NOMO-1 treated with DMSO at 0.1 percent for 48 hours (cell line): ENCODE measurements around the gene NUDT12.

Experiments used
- DNase-seq: peaks from one replicate; lab custom pipeline; 2025; ENCODE audit not compliant: unreplicated experiment; lab: John Stamatoyannopoulos, UW

Gene NUDT12

DNA sequence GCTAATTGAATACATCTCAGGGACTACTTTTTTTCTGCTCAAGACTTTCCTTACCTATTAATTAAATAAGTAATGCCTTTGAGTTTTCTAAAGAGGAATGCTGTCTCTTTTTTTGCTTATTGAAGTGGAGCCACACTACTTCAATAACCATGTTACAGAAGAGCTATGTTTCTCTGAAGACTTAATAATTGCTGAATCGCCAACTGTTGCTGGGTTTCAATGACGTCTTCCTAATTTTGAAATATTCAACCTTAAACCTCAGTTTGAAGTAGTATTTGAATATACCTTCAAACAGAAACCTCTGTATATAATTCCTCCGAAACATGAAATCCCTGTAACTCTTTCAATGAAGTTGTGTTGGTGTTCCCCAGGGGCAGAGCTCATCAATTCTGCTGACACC is 21.0 kb downstream of the NUDT12 start:
- no peak for DNase-seq

DNA sequence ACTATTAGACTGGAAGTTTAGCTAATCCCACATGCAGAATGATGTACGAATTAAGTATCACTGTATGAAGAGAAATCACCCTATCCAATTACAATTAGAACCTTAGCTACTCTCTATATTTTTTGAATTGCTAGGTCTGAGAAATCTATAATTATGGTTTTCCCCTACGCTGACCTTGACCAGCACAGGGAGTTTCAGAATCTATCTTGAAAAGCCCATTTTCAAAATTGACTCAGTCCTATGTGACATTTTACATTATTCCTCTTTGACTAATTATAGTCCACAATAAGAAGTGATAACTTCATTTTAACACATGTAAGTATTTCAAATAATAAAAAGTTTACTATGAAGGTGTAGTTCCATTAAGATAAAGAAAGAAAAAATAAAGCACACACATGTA is 21.5 kb downstream of the NUDT12 start:
- no peak for DNase-seq

DNA sequence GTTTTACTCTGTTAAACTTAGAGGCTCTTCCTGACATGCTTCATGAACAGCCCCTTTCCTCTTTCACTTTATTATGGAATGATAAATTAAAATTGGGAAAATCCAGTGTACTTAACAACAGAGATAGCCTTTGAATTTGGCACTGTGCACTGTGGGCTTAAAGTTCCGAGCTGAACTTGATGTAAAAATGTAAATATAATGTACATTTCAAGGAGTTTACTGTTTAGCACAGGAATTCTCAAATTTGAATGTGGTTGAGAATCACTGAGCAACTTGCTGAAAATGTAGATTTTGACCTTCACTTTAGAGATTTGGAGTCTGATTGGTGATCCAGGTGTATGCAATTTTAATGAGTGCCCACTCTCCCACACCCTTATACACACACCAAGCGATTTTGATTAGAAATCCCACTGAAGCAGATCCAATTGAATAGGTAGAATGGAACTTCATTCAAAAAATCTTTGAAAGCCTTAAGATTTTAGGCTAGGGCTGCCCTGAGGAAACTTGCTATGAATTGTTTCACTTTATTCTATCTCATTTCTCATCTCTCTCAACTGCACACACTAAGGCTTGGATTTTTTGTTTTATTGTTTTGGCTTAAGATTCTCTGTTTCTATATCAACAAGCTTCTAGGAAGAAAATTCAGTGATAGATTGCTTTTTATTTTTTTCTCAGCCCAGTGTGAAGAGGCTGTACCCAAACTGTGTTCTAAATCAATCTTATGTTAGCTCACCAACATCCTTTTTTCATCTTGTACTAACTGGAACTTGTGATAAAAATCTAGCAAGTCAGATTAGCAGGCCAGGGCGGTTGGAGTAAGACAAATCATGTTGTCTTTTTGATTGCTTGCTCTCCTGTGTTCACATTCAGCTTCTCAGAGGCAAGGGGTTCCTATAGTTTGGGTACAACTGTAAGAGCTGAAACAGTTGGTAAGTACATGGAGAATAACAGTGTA is 22.9 kb downstream of the NUDT12 start:
- DNase-seq = no peak

DNA sequence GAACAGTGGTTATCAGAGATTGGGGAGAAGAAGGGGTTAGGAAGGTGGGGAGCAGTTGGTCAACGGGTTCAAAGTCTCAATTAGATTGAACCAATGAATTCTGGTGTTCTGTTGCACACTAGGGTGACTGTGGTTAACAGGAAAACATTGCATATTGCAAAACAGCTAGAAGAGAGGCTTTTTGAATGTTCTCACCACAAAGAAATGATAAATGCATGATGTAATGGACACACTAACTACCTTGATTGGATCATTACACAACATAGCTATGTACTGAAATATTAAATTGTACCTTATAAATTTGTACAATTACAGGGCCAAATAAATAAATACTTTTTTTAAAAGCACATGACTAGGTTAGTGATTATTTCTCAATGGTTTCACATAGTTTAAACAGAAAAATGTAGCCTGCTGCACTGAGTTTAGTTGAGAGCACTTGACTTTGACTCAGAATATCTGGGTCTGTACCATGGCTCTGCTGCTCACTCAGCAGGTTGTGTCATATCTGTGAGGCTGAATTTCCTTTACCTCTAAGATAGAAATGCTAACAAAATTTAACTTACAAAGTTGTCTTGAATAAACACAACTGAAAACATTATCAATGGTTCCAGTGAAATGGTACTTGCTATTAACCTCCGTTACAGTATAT is 30.4 kb downstream of the NUDT12 start:
- DNase-seq = no peak

DNA sequence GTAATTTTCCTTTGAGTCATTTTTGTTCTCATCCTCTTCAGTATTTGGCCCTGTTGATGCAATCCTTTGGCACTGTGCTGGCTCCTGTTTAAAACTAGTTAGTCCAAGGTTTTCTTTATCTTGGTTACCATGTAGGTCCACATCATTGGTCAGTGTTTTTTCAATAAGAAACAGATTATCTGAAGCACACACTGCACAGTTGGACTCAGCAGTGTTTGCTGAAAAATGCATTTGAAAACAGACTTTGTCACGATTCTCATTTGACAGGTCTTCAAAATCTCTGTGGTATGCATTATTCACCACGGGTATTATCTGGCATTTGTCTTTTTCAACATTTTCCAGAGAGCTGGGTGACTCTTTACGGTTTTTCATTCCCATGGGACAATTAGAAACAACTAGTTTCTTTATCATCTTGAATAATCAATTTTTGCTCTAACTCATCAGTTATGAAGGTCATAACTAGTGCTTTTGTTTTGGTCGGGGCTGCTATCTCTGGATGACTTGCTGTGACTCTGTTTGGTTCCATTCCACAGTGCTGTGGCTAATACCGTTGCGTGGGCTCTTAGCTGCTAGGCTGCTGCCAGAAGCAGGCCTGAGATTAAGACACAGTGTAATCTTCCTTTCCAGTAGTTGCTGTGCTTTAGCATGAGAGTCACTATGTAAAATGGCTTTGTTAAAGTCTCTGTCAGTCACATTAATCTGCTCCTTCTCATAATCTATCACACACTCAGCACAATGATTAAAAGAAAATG is 36.2 kb downstream of the NUDT12 start:
- no peak for DNase-seq

DNA sequence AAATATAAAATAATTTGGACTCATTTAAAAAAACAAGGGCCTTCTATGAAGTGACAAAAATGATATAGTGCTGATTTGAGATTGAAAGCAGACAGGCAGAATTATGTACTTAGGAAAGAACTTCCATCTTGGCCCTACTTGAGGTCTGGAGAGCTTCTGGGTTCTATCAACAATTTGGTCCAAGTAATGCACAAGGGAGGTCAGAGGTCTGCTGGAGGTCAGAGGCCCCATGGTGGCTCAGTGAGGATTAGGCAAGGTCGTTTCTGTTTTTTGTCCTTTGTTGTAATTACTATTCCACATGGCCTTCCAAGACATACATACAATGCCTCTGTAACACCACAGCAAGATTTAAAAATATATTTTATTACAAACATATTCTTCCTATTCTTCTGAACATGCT is 37.2 kb downstream of the NUDT12 start:
- DNase-seq = no peak

DNA sequence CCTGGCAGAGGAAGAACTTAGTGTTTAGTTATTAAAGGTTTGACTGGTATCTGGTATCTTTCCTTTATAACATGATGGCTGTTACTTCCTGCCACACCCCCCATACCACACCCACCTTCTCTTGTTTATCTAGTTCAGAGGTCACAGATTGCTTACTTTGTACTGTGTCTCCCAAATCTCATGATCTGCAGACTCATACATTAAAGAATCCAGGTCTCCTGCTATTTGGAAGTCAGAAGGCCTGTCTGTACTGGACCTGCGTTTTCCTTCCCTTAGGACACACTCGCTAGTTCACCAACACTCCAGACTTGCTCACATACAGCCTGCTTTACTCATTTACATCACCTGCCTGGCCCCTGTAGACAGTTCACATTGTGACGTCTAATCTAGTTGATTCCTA is 39.3 kb downstream of the NUDT12 start:
- no peak for DNase-seq

DNA sequence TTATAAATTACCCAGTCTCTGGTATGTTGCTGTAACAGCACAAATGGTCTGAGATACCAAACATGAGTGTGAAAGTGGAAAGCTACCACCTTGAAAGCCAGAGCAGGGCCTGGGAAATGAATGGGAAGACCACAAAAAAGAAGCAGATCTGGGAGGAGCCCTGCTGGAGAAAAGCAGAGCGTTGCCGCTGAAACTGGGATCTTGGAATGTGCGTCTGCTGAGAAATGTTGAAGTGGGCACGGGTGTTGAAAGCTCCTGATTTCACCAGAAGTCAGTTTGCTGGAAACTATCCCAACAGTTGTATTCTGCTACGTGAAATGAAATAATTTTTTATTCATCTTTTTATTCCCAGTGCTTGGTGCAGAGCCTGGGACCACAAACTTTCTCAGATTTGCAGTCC is 40.0 kb downstream of the NUDT12 start:
- DNase-seq = no peak

DNA sequence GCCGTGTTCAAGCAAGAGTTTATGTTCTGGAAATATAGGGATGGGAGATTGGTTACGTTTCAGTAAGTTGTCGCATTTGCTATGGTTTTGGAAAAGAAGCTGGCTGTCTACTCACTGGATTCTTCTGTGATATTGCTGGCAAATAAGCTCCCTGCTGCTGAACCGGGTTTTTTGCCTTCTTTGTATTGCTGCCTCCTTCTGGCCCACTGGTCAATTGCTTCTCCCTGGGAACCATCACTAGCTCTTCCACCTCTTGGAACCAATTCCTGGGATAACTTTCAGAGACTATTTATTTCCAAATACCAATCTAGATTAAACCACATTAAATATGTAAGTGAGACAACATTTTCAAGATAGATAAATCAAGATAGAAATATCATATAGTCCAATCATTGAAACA is 43.0 kb downstream of the NUDT12 start:
- no peak for DNase-seq

DNA sequence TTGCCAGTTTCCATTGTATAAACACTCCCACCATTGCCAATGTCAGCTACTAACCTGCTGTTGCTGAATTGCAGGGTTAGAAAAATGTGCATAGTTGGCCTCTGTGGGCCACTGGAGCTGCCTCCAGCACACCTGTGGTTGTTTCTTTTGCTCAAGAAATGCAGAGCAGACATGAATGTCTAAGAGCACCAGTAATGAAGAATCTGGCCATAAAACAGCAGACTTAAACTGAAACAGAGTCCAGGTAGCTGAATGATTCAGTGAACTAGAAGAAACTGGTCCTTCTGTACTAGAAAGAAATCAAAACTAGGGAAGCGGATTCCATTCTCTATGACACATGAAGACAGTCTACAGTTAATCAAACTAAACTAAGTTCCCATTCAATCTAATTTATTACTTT is 48.2 kb downstream of the NUDT12 start:
- no peak for DNase-seq

DNA sequence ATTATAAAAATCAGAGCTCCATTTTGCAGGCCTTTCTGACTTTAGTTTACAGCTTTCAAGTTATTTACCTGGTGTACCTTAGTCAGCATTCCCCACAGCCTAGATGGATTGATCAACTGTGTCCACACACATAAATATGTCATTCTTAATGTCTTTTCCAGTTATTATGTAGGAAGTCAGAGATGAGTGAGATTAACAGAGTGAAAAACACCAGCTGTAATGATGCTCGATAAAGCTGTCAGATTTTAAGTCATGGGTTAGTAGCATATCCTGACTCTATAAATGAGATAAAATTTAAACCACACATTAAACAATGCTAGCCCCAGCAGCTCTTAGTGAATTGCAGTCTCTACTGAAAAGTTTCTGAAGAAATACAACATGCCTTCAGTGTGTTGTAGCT is 48.9 kb downstream of the NUDT12 start:
- DNase-seq = no peak

DNA sequence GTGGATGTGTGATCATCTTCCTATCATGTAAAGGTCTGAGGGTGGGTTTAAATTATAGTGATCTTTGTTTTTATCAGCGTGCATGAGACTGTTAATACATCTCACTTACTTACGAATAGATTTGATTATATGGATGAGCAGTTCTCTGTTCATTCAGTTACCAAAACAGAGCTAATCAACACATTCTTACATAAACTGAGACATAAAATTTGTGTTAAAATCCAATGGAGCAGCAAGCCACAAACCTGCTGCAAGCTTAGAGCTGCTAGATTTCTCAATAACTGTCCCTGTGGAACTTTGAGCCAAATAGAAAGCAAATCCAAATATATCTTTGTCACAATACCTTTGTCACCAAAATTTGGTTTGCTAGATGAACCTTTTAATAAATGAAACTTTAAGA is 50.1 kb downstream of the NUDT12 start:
- no peak for DNase-seq

DNA sequence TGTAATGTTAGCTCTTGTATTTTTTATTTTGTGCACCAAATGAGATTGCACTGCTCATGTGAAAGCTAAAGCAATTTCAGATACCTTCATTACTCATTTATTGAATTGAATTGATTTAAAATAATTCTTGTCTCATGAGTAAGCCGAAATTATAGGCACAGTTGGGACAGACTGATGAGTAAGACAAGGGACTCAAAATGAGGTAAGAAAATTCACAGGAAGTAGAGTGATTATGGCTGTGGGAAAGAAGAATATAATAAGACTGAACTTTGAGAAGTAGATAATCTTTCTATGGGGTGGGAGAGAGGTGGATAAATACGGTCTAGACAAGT is 51.1 kb downstream of the NUDT12 start:
- no peak for DNase-seq

DNA sequence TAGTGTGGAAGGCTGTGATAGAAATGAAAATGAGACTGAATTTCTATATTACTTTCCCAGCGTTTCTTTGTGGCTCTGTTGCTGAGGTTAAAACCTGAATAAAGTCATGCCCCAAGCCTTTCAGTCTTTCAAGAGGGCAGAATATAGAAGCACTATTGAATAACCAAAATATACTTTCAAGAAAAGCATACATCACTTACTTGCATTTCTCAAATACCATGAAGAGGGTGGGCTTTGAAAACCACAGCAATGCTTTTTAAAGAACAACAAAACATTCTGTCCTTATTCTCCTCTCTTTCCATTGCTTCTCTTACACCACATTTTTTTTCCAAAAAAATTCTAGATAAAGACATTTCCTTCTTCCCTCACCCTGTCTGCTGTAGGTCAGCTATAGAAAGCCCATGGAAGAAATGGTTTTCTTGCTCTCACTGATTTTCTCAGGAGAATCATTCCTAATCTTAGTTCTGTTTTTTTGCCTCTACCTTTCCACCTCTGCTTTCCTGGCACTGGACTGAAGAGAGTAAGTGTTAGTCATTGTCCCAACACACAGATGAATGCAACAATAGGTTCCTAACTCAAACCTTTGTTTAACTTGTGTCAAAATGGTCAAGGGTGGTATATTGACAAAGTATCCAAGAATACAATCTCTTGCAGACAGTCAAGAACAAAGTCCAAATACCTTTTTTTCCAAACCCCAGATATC is 51.6 kb downstream of the NUDT12 start:
- DNase-seq = no peak

DNA sequence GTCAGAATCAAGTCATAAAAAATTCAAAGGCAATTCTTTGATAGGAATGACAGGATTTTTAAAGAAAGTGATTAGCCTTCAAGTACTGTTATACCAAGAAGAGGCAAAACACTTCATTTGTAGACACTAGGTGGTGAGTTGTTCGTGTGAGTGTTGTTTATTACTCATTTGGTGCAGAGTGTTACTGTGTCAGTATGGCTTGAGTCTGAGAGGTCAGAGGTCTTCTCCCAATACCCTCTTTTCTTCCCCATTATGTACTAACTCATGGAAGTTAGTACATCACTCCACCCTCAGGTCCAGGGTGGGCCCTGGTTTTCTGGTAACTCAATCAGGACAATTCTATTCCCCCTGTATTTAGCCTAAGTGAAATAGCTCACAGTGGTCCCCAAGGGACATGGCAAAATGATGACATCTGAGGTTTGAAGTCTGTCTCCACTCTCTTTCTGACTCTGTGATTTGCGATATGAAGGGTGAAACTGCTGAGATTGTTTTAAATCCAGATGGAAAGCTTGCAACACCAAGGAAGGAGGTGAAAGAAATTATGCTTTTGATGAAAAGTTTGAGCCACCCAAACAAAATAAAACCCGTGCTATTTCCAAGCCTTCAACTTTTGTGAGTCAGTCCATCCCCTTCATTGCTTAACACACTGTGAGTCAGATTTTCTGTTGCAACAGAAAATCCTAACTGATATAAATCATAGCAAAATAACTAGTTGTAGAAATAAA is 56.8 kb downstream of the NUDT12 start:
- peak; percentile 2 for DNase-seq

DNA sequence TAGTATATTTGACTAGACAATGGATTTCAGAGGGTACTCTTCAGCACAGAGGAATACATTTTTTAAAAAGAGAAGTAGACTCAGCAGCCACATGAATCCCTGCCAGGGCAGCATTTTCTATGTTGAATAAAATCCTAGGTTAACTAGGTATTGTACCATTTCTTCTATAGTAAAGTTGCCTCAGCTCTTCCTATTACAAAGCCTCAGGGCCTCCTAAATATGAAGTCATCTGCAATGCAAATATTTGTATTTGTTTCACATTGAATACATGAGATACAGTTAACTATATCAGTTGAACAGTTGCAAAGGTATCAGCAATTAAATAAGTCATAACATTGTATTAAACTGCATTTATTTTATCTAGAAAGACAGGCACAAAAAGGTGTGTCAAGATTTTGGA is 59.5 kb downstream of the NUDT12 start:
- DNase-seq = no peak

DNA sequence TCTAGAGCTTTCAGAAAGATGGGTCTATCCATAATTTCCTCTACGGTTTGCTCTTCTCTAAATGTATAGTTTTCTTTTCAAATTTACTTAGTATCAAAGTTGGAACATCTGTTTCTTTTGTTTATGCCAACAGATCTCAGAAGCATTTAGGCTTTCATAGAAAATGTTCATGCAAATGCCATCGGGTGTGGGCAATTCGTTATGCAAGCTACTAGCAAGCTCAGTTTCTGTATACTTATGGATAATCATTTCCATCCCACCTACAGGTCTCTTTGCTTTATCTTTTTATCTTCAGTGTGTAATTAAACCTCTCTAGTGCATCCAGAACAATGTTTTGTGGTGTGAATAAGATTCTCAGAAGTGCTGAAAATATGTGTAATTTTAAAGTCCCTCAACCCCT is 59.9 kb downstream of the NUDT12 start:
- DNase-seq = no peak
